Endothelial cell (in vitro differentiated cells): ENCODE data around the gene ZDHHC3. TPM values are rescaled to one million over a fixed set of nuclear protein-coding genes. Genes with fewer than 3 reads are reported as not detected.

Experiments used
- DNase-seq: peaks from one replicate; pipeline ENCODE4 v3.0.0; 2021; ENCODE audit warnings: low spot score
- H3K27ac Mint-ChIP-seq: one replicate; pipeline ENCODE4 v1.8.0; 2021; ENCODE audit warnings: mixed read lengths, inconsistent platforms; ENCODE audit not compliant: unreplicated experiment
- H3K27me3 Mint-ChIP-seq: one replicate; pipeline ENCODE4 v1.8.0; 2021; ENCODE audit warnings: mild to moderate bottlenecking, moderate library complexity, mixed read lengths, inconsistent platforms; ENCODE audit not compliant: unreplicated experiment
- H3K36me3 Mint-ChIP-seq: one replicate; pipeline ENCODE4 v1.8.0; 2021; ENCODE audit warnings: mild to moderate bottlenecking, low read depth, mixed read lengths, inconsistent platforms; ENCODE audit not compliant: unreplicated experiment
- H3K4me1 Mint-ChIP-seq: one replicate; pipeline ENCODE4 v1.8.0; 2021; ENCODE audit warnings: mild to moderate bottlenecking, mixed read lengths, inconsistent platforms; ENCODE audit not compliant: unreplicated experiment
- H3K4me3 Mint-ChIP-seq: one replicate; pipeline ENCODE4 v1.8.0; 2021; ENCODE audit warnings: mild to moderate bottlenecking, mixed read lengths, inconsistent platforms; ENCODE audit not compliant: unreplicated experiment
- H3K9me3 Mint-ChIP-seq: one replicate; pipeline ENCODE4 v1.8.0; 2021; ENCODE audit warnings: mixed read lengths, inconsistent platforms; ENCODE audit not compliant: unreplicated experiment
- CTCF ChIP-seq: fragments of 200-600 bp; sonication (generic); IDR thresholded peaks from one replicate; pipeline ENCODE4 v1.5.0; 2021; ENCODE audit warnings: antibody characterized with exemption; ENCODE audit not compliant: unreplicated experiment
- total RNA-seq: library from RNA; stranded (reverse); fragmentation: NEBNext Ultra II Directional; extraction: Animal tissue kit (Norgen Biotek cat#: 25700); gene quantifications from one replicate; pipeline ENCODE4 v1.2.1, GENCODE V29; 2021; ENCODE audit not compliant: unreplicated experiment

The ZDHHC3 gene
- total RNA-seq, 1 donor from 2014 or later = 135 TPM

GRCh38 chr3:44948239-44948638 is 27.7 kb downstream of the ZDHHC3 start:
- no peak for TF ChIP-seq CTCF
- Mint-ChIP-seq H3K9me3 (peaks cover 6% of the 10 kb centered on the region), H3K4me3 (no peak overlapping the region), H3K36me3 (peaks cover 31% of the 10 kb centered on the region), H3K4me1 (peaks cover 6% of the 10 kb centered on the region), H3K27ac (no peak overlapping the region), H3K27me3 (peaks cover 2% of the 10 kb centered on the region)
- no peak for DNase-seq

- H3K36me3 Mint-ChIP-seq = peaks cover 47% of the 10 kb centered on the region
- H3K27ac Mint-ChIP-seq = no peak overlapping the region
Measured at GRCh38 chr3:44942202-44942921, 33.6 kb downstream of the ZDHHC3 start.

GRCh38 chr3:44939581-44940036 is 36.4 kb downstream of the ZDHHC3 start:
- no peak for TF ChIP-seq CTCF
- no peaks in the 10 kb centered on the region for H3K9me3 Mint-ChIP-seq
- peaks cover 44% of the 10 kb centered on the region for H3K4me1 Mint-ChIP-seq
- H3K36me3 Mint-ChIP-seq = peaks cover 46% of the 10 kb centered on the region
- peak overlapping the region; percentile 25 for H3K4me3 Mint-ChIP-seq
- H3K27me3 Mint-ChIP-seq = peaks cover 9% of the 10 kb centered on the region
- peak overlapping the region; percentile 91 for H3K27ac Mint-ChIP-seq
- no peak for DNase-seq

More at GRCh38 chr3:44942202-44942921, 33.6 kb downstream of the ZDHHC3 start:
- Mint-ChIP-seq H3K4me3 (no peak overlapping the region), H3K9me3 (peaks cover 6% of the 10 kb centered on the region), H3K4me1 (peaks cover 32% of the 10 kb centered on the region), H3K27me3 (peaks cover 8% of the 10 kb centered on the region)
- TF ChIP-seq CTCF = no peak
- no peak for DNase-seq

GRCh38 chr3:44932986-44933944 is 42.7 kb downstream of the ZDHHC3 start:
- H3K27me3 Mint-ChIP-seq = peaks cover 12% of the 10 kb centered on the region
- peak overlapping the region; percentile 99 for H3K27ac Mint-ChIP-seq
- DNase-seq = peak; percentile 51
- no peak for TF ChIP-seq CTCF
- peak overlapping the region; percentile 23 for H3K4me3 Mint-ChIP-seq
- H3K9me3 Mint-ChIP-seq = no peaks in the 10 kb centered on the region
- H3K4me1 Mint-ChIP-seq = peaks cover 52% of the 10 kb centered on the region
- peaks cover 53% of the 10 kb centered on the region for H3K36me3 Mint-ChIP-seq
